Loucy (cell line): ENCODE data around the gene NDRG3.

Source experiments
- CTCF ChIP-seq: fragments of 200-600 bp; sonication (generic); conservative IDR thresholded peaks from 2 replicates; pipeline ENCODE4 v1.5.1; 2014; ENCODE audit warnings: mild to moderate bottlenecking, antibody characterized with exemption, low read length
- EZH2phosphoT487 ChIP-seq: fragments of 200-600 bp; IDR thresholded peaks from 2 replicates; pipeline ENCODE4 v1.6.1; 2018; ENCODE audit warnings: antibody characterized with exemption, mild to moderate bottlenecking, moderate library complexity, borderline replicate concordance

- TF ChIP-seq EZH2phosphoT487, result no peak
- no peak for TF ChIP-seq CTCF
Measured at GRCh38 chr20:36760647-36761046, 14.8 kb upstream of the NDRG3 start.
